ENCODE results near the gene RTN4RL2. TPM values are rescaled to one million over a fixed set of nuclear protein-coding genes. Genes with fewer than 3 reads are reported as not detected.

The RTN4RL2 gene
- total and polyA plus RNA-seq, 12 donors, result 0.33 to 1.5 (median 0.90) TPM

GRCh38 chr11:57473285-57473841, 13.0 kb downstream of the RTN4RL2 start:
- no peak for TF ChIP-seq CTCF (IDR thresholded peaks at IDR 0.05)
- H3K36me3 ChIP-seq, result no peaks in the 10 kb centered on the region
- 38 to 52% methylated on average over 6 of the region's 6 CpGs for WGBS, 2 donors
- intact Hi-C loops (cut with DNase I), result loop anchor here in 1 of 10 donors (10.0 kb wide), 1 partner anchor 129 kb away; no protein-coding TSS in a partner anchor
- H3K27ac ChIP-seq, result no peak overlapping the region
- H3K27me3 ChIP-seq, result peaks cover 0 to 23% (median 0%) of the 10 kb centered on the region in 7 donors
- no peak overlapping the region for H3K4me3 ChIP-seq
- no peak for ATAC-seq
- H3K4me1 ChIP-seq, result peaks cover 3 to 35% (median 25%) of the 10 kb centered on the region in 9 donors
- H3K9me3 ChIP-seq, result no peaks in the 10 kb centered on the region
- DNase-seq, result no peak

- Histone ChIP-seq H3K9me3 (no peaks in the 10 kb centered on the region), H3K27ac (no peak overlapping the region), H3K4me3 (no peak overlapping the region), H3K27me3 (peaks cover 0 to 23% (median 0%) of the 10 kb centered on the region in 7 donors), H3K36me3 (no peaks in the 10 kb centered on the region), H3K4me1 (peaks cover 3 to 35% (median 25%) of the 10 kb centered on the region in 9 donors)
- intact Hi-C loops (cut with DNase I), result loop anchor here in 1 of 10 donors (10.0 kb wide), 1 partner anchor 129 kb away; no protein-coding TSS in a partner anchor
- TF ChIP-seq CTCF (IDR thresholded peaks at IDR 0.05), result no peak
- DNase-seq (no peak), ATAC-seq (peak in 4 of 8 donors; percentile 8 to 36 (median 18))
- WGBS, 2 donors, result 42 to 49% methylated on average over 9 of the region's 9 CpGs
Measured at GRCh38 chr11:57474017-57474802, 13.9 kb downstream of the RTN4RL2 start.

- 65 to 68% methylated on average over 5 of the region's 5 CpGs for WGBS, 2 donors
- no peak for TF ChIP-seq CTCF (IDR thresholded peaks at IDR 0.05)
Measured at GRCh38 chr11:57474803-57475115, 14.4 kb downstream of the RTN4RL2 start.

GRCh38 chr11:57475191-57475590, 14.9 kb downstream of the RTN4RL2 start:
- DNase-seq (no peak), ATAC-seq (no peak)
- H3K27me3 ChIP-seq, result peaks cover 0 to 23% (median 0%) of the 10 kb centered on the region in 7 donors
- intact Hi-C loops (cut with DNase I), result loop anchor here in 3 of 10 donors (5.0 to 10.0 kb wide), 2 partner anchors 128 to 130 kb away; no protein-coding TSS in a partner anchor
- no peaks in the 10 kb centered on the region for H3K36me3 ChIP-seq
- 30% methylated on average over 1 of the region's 1 CpG for WGBS, 2 donors
- no peaks in the 10 kb centered on the region for H3K9me3 ChIP-seq
- H3K27ac ChIP-seq, result no peak overlapping the region
- no peak for TF ChIP-seq CTCF (IDR thresholded peaks at IDR 0.05)
- no peak overlapping the region for H3K4me3 ChIP-seq
- peaks cover 3 to 35% (median 25%) of the 10 kb centered on the region in 9 donors for H3K4me1 ChIP-seq

More at GRCh38 chr11:57474803-57475115, 14.4 kb downstream of the RTN4RL2 start:
- H3K27me3 ChIP-seq, result peaks cover 0 to 23% (median 0%) of the 10 kb centered on the region in 7 donors
- H3K4me1 ChIP-seq, result peaks cover 3 to 35% (median 25%) of the 10 kb centered on the region in 9 donors
- DNase-seq (no peak), ATAC-seq (no peak)
- H3K9me3 ChIP-seq, result no peaks in the 10 kb centered on the region
- H3K4me3 ChIP-seq, result no peak overlapping the region
- no peak overlapping the region for H3K27ac ChIP-seq
- intact Hi-C loops (cut with DNase I), result loop anchor here in 3 of 10 donors (5.0 to 10.0 kb wide), 2 partner anchors 127 to 130 kb away; no protein-coding TSS in a partner anchor
- no peaks in the 10 kb centered on the region for H3K36me3 ChIP-seq

Measured in heart right ventricle (tissue), 16 donors.